ENCODE measurements around the gene SUN3.

SUN3 gene

GRCh38 chr7:48028938-48029337 is at the start of gene SUN3:
Gene SUN3 (minus strand): TSS chr7:48029107. CDS start chr7:48028938, 169 bp downstream.
- TF ChIP-seq, protein P1, sequence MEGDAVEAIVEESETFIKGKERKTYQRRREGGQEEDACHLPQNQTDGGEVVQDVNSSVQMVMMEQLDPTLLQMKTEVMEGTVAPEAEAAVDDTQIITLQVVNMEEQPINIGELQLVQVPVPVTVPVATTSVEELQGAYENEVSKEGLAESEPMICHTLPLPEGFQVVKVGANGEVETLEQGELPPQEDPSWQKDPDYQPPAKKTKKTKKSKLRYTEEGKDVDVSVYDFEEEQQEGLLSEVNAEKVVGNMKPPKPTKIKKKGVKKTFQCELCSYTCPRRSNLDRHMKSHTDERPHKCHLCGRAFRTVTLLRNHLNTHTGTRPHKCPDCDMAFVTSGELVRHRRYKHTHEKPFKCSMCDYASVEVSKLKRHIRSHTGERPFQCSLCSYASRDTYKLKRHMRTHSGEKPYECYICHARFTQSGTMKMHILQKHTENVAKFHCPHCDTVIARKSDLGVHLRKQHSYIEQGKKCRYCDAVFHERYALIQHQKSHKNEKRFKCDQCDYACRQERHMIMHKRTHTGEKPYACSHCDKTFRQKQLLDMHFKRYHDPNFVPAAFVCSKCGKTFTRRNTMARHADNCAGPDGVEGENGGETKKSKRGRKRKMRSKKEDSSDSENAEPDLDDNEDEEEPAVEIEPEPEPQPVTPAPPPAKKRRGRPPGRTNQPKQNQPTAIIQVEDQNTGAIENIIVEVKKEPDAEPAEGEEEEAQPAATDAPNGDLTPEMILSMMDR (IDR thresholded peaks at IDR 0.05; ENCODE audit: insufficient read depth, low read length, poor library complexity, severe bottlenecking), result no peak
- Histone ChIP-seq H3K27me3 (replicated peaks; ENCODE audit: control insufficient read depth, insufficient read depth, low read length) (no peaks in the 10 kb centered on the region), H3K36me3 (ENCODE audit: control insufficient read depth, insufficient read depth, low read length) (no peaks in the 10 kb centered on the region), H3K4me3 (replicated peaks; ENCODE audit: low read depth, low read length) (no peak within 1 kb of the TSS)
- no peak for DNase-seq (ENCODE audit: extremely low read depth, insufficient read length)

DNA sequence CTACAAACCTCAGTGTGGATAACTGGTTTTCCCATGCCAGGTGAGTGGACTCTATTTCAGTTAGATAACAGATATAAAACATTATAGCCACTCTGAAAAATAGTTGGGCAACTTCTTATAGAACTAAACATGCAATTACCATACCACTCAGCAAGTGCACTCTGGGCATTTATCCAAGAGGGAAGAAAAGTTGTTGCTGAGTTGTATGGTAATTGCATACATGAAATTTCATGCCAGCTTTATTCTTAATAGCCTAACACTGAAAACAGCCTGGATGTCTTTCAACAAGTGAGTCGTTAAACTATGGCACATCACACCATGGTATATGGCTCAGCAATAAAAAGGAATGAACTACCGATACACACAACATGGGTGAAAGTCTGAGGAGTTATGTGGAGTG is 49.6 kb upstream of the SUN3 start:
- H3K27me3 ChIP-seq (replicated peaks; ENCODE audit: control insufficient read depth, insufficient read depth, low read length), result no peaks in the 10 kb centered on the region
- no peaks in the 10 kb centered on the region for H3K36me3 ChIP-seq (ENCODE audit: control insufficient read depth, insufficient read depth, low read length)
- TF ChIP-seq, protein P1 (IDR thresholded peaks at IDR 0.05; ENCODE audit: insufficient read depth, low read length, poor library complexity, severe bottlenecking), result no peak
- no peak overlapping the region for H3K4me3 ChIP-seq (replicated peaks; ENCODE audit: low read depth, low read length)
- no peak for DNase-seq (ENCODE audit: extremely low read depth, insufficient read length)

- no peak for DNase-seq (ENCODE audit: extremely low read depth, insufficient read length)
- no peaks in the 10 kb centered on the region for H3K36me3 ChIP-seq (ENCODE audit: control insufficient read depth, insufficient read depth, low read length)
- H3K4me3 ChIP-seq (replicated peaks; ENCODE audit: low read depth, low read length), result no peak overlapping the region
- TF ChIP-seq, protein P1 (IDR thresholded peaks at IDR 0.05; ENCODE audit: insufficient read depth, low read length, poor library complexity, severe bottlenecking), result no peak
- H3K27me3 ChIP-seq (replicated peaks; ENCODE audit: control insufficient read depth, insufficient read depth, low read length), result no peaks in the 10 kb centered on the region
Measured at GRCh38 chr7:48077423-48077822, 48.5 kb upstream of the SUN3 start.

DNA sequence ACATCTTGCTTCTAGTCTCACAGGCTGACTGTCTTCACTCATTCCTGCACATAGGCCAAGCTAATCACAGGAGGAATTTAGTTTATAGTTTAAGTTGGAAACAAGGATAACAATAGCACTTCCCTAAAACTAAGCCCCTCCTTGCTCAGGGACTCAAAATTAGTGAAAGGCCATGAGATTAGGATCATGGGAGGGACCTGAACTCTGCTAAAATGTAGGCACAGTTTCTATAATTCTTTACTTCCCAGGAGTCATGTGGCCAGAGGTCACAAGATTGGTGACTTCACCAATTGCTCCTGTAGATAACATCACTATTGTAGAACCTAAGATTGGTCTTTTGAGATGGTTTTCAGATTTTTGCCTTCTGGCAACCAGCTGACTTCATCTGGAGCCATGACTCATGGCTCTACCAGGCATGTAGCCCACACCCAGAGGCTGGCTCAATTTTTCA is 45.3 kb upstream of the SUN3 start:
- TF ChIP-seq, protein P1 (IDR thresholded peaks at IDR 0.05; ENCODE audit: insufficient read depth, low read length, poor library complexity, severe bottlenecking), result no peak
- H3K36me3 ChIP-seq (ENCODE audit: control insufficient read depth, insufficient read depth, low read length), result no peaks in the 10 kb centered on the region
- DNase-seq (ENCODE audit: extremely low read depth, insufficient read length), result no peak

DNA sequence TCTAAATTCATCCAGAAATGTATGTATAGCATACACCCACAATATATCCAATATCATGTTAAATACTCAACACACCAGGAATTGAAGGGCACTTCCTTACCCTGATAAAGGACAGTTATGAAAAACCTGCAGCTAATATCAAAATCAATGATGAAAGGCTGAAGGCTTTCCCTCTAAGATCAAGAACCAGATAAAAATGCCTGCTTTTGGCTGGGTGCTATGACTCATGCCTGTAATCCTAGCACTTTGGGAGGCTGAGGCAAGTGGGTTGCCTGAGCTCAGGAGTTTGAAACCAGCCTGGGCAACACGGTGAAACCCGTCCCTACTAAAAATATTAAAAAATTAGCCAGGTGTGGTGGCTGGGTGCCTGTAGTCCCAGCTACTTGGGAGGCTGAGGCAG is 38.6 kb upstream of the SUN3 start:
- TF ChIP-seq, protein P1 (IDR thresholded peaks at IDR 0.05; ENCODE audit: insufficient read depth, low read length, poor library complexity, severe bottlenecking), result no peak
- Histone ChIP-seq H3K36me3 (ENCODE audit: control insufficient read depth, insufficient read depth, low read length) (no peaks in the 10 kb centered on the region), H3K4me3 (replicated peaks; ENCODE audit: low read depth, low read length) (no peak overlapping the region), H3K27me3 (replicated peaks; ENCODE audit: control insufficient read depth, insufficient read depth, low read length) (no peaks in the 10 kb centered on the region)
- no peak for DNase-seq (ENCODE audit: extremely low read depth, insufficient read length)

More for the DNA sequence above, 45.3 kb upstream of the SUN3 start:
- Histone ChIP-seq H3K4me3 (replicated peaks; ENCODE audit: low read depth, low read length) (no peak overlapping the region), H3K27me3 (replicated peaks; ENCODE audit: control insufficient read depth, insufficient read depth, low read length) (no peaks in the 10 kb centered on the region)

GRCh38 chr7:48063985-48064384 is 35.1 kb upstream of the SUN3 start:
- H3K4me3 ChIP-seq (replicated peaks; ENCODE audit: low read depth, low read length), result no peak overlapping the region
- DNase-seq (ENCODE audit: extremely low read depth, insufficient read length), result no peak
- no peaks in the 10 kb centered on the region for H3K36me3 ChIP-seq (ENCODE audit: control insufficient read depth, insufficient read depth, low read length)
- TF ChIP-seq, protein P1 (IDR thresholded peaks at IDR 0.05; ENCODE audit: insufficient read depth, low read length, poor library complexity, severe bottlenecking), result no peak
- H3K27me3 ChIP-seq (replicated peaks; ENCODE audit: control insufficient read depth, insufficient read depth, low read length), result no peaks in the 10 kb centered on the region

All from GM06990 (cell line).